Coronary artery (tissue), 2 donors: Measurements from ENCODE around the gene PAQR3.
A peak's percentile ranks its signal among the peaks of the same experiment; 100 is the strongest.

Source experiments
- DNase-seq: peaks from one replicate; pipeline ENCODE4 v3.0.0-alpha.2; 2017; ENCODE audit warnings: low spot score
- H3K27ac ChIP-seq, 2 donors: fragments of 200-600 bp; sonication (generic); one replicate each; pipeline ENCODE4 v1.5.1; 2016 to 2019
- H3K4me3 ChIP-seq: fragments of 200-600 bp; sonication (generic); 2 replicates; pipeline ENCODE4 v1.5.1; 2016; ENCODE audit warnings: mild to moderate bottlenecking, moderate library complexity
- TF ChIP-seq, protein P1 (sequence below): fragments of 200-600 bp; sonication (generic); IDR thresholded peaks from one replicate; pipeline ENCODE4 v1.5.1; 2019; ENCODE audit warnings: antibody characterized with exemption

Gene PAQR3

DNA sequence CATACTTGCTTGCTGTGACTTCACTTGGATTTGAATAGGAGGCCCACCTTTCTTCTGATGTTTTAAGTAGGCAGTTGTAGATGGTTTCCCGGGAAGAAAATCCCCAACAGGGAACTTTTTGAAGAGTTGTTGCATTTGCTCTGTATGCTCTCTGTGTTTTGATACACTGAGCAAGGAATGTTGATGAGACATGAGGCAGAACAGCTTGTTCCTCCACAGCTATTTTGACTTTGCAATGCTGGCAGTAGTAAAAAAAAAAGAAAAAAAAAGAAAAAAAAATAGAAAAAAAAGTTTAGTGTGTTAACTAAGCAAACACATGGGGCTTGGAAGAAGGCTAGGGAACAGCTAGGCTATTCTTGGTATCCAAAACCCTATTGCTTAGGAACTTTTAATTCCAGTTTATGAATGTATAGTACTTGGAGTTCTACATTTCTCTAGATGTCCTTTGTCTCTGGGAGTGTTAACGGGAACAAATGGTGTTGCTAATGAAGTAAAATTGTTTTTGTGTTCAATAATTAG, 23.4 kb upstream of the PAQR3 start:
- no peak overlapping the region for H3K4me3 ChIP-seq
- peak overlapping the region; percentile 61 to 90 for H3K27ac ChIP-seq

DNA sequence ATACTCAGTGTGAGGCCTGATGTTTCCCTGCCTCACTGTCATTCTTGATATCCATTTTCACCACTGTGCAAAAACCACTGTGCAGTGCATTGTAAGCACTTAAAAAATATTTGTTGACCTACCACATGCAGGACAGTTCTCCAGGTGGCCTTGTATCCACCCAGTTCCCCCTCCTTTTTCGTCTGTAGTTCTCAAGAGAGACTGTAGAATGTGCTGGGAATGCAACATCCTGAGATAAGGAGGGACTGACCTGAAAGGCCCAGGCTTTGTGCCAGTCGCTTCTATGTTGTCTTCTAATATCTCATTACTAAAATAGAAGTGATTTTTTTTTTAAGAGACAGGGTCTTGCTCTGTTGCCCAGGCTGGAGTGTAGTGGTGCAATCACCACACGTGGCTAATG, 21.7 kb upstream of the PAQR3 start:
- DNase-seq = no peak
- TF ChIP-seq, protein P1, sequence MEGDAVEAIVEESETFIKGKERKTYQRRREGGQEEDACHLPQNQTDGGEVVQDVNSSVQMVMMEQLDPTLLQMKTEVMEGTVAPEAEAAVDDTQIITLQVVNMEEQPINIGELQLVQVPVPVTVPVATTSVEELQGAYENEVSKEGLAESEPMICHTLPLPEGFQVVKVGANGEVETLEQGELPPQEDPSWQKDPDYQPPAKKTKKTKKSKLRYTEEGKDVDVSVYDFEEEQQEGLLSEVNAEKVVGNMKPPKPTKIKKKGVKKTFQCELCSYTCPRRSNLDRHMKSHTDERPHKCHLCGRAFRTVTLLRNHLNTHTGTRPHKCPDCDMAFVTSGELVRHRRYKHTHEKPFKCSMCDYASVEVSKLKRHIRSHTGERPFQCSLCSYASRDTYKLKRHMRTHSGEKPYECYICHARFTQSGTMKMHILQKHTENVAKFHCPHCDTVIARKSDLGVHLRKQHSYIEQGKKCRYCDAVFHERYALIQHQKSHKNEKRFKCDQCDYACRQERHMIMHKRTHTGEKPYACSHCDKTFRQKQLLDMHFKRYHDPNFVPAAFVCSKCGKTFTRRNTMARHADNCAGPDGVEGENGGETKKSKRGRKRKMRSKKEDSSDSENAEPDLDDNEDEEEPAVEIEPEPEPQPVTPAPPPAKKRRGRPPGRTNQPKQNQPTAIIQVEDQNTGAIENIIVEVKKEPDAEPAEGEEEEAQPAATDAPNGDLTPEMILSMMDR = no peak
- no peak overlapping the region for H3K4me3 ChIP-seq
- no peak overlapping the region for H3K27ac ChIP-seq

More for the DNA sequence above, 23.4 kb upstream of the PAQR3 start:
- no peak for DNase-seq
- TF ChIP-seq, protein P1 = no peak

DNA sequence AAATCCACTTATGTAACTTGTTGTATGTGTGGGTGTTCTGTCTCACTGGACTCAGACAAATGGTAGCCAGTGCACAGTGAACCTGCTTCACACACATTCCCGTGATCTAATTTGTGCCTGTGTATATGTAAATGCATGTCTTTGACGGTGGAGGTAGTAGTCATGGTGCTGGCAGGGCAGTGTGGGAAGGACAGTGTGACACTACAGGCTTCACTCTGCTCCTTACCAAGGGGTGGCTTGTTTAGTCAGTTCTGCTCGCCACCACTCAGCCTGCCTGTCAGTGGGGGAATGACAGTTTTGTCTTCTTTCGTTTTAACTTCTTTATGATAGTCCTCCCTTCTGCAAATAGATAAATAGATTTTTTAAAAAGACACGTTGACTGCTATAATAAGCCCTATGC, 17.7 kb upstream of the PAQR3 start:
- Histone ChIP-seq H3K4me3 (no peak overlapping the region), H3K27ac (no peak overlapping the region)
- TF ChIP-seq, protein P1 = no peak
- DNase-seq = no peak

- TF ChIP-seq, protein P1 = no peak
- Histone ChIP-seq H3K4me3 (no peak overlapping the region), H3K27ac (no peak overlapping the region)
- no peak for DNase-seq
Observed at GRCh38 chr4:78953769-78954666, 14.8 kb upstream of the PAQR3 start.

- Histone ChIP-seq H3K4me3 (no peak overlapping the region), H3K27ac (no peak overlapping the region)
- TF ChIP-seq, protein P1 = no peak
- DNase-seq = no peak
Observed at GRCh38 chr4:78953231-78953630, 14.0 kb upstream of the PAQR3 start.

DNA sequence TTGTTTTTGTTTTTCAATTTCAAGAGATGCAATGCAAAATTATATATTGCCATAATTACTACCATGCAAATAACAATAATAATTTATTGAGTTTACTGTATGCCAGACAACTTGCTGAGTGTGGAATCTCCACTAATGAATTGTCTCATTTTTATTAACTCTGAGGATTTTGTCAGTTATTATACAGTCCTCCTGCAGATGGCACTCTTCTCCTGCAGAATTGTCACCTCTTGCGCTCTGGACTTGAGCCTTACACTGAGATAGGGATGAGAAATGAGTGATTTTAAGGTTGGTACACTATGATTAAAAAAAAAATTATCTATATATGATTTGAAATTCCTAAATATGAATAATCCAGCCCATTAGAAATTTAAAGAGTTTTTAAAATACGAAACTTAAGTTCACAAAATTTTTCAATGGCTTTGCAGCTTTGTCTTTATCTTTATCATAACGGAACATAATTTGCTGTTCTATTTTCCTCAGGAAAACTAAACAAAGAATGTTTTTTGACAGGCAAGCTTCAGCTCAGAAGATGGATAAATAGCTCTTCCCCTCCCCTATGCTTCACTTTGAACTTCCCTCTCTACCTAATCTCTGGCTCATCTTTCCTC, 12.7 kb upstream of the PAQR3 start:
- DNase-seq = no peak
- TF ChIP-seq, protein P1 = peak; percentile 45
- Histone ChIP-seq H3K4me3 (no peak overlapping the region), H3K27ac (no peak overlapping the region)
